OCI-LY3 (cell line): ENCODE measurements around the gene CELF2.
A peak's percentile ranks its signal among the peaks of the same experiment; 100 is the strongest.

Experiments used
- H2AFZ ChIP-seq: fragments of 200-600, 300-600 bp; shearing (Covaris generic); 2 replicates; pipeline ENCODE4 v1.6.0; 2014; ENCODE audit warnings: antibody characterized with exemption, low read depth, low read length
- H3K27ac ChIP-seq: fragments of 200-600, 300-600 bp; sonication (generic); 2 replicates; pipeline ENCODE4 v1.5.1; 2014; ENCODE audit warnings: mild to moderate bottlenecking, low read length, moderate library complexity, mixed read lengths
- H3K27me3 ChIP-seq: fragments of 200-600, 300-600 bp; sonication (generic); 2 replicates; pipeline ENCODE4 v1.6.1; 2014; ENCODE audit warnings: low read depth, low read length, mixed read lengths
- H3K36me3 ChIP-seq: fragments of 200-600, 300-600 bp; sonication (generic); replicated peaks from 2 replicates; pipeline ENCODE3; 2014; ENCODE audit warnings: low read depth, low read length, mixed read lengths
- H3K4me1 ChIP-seq: fragments of 300-600, 200-600 bp; sonication (generic); 2 replicates; pipeline ENCODE4 v1.6.1; 2014; ENCODE audit warnings: low read length, mixed read lengths
- H3K4me2 ChIP-seq: fragments of 200-600, 300-600 bp; sonication (generic); 2 replicates; pipeline ENCODE4 v1.6.1; 2014; ENCODE audit warnings: low read length, mixed read lengths
- H3K4me3 ChIP-seq: fragments of 300-600, 200-600 bp; sonication (generic); 2 replicates; pipeline ENCODE4 v1.5.1; 2014; ENCODE audit warnings: antibody characterized with exemption, mild to moderate bottlenecking, low read length, moderate library complexity
- H3K79me2 ChIP-seq: fragments of 300-600, 200-600 bp; shearing (Covaris generic); 2 replicates; pipeline ENCODE4 v1.6.1; 2014; ENCODE audit warnings: mild to moderate bottlenecking, low read length, mixed read lengths
- H3K9ac ChIP-seq: fragments of 300-600, 200-600 bp; shearing (Covaris generic); 2 replicates; pipeline ENCODE4 v1.6.0; 2014; ENCODE audit warnings: mild to moderate bottlenecking, low read length, moderate library complexity
- H3K9me3 ChIP-seq: fragments of 200-600, 300-600 bp; shearing (Covaris generic); 2 replicates; pipeline ENCODE4 v1.6.1; 2014; ENCODE audit warnings: low read length, mixed read lengths; ENCODE audit not compliant: insufficient read depth
- H4K20me1 ChIP-seq: fragments of 200-600, 300-600 bp; sonication (generic); 2 replicates; pipeline ENCODE4 v1.6.1; 2016; ENCODE audit warnings: low read length, mixed read lengths; ENCODE audit not compliant: insufficient read depth
- EZH2phosphoT487 ChIP-seq: fragments of 200-600 bp; shearing (Covaris generic); IDR thresholded peaks from 2 replicates; pipeline ENCODE4 v1.6.1; 2018; ENCODE audit warnings: antibody characterized with exemption, mixed run types, low read depth
- TF ChIP-seq, protein P1 (sequence below): fragments of 200-600, 300-600 bp; sonication (generic); IDR thresholded peaks from 2 replicates; pipeline ENCODE4 v1.5.1; 2014; ENCODE audit warnings: antibody characterized with exemption, low read length, low read depth

The CELF2 gene

DNA sequence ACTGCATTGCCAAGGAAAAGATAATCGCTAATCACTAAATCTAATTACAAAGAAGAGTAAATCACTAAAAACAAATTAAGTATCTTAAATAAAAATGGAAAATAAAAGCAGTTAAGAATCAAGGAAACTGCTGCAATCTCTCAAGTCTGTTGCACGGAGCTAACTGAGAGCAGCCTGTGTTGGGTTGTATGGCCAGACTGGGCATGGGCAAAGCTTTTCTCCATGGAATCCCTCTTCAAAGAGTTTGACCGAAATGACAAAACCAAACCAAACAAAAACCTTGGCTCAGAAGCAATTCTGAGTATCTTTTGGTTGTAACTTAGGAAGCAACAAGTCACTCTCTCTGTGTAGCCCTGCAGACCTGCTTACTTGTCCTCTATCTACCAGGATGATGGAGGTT lies 78.8 kb downstream of the CELF2 start:
- no peaks in the 10 kb centered on the region for H4K20me1 ChIP-seq
- H3K4me1 ChIP-seq, result peaks cover 39% of the 10 kb centered on the region
- H3K9ac ChIP-seq, result no peak overlapping the region
- no peaks in the 10 kb centered on the region for H3K36me3 ChIP-seq
- no peak for TF ChIP-seq EZH2phosphoT487
- TF ChIP-seq, protein P1, sequence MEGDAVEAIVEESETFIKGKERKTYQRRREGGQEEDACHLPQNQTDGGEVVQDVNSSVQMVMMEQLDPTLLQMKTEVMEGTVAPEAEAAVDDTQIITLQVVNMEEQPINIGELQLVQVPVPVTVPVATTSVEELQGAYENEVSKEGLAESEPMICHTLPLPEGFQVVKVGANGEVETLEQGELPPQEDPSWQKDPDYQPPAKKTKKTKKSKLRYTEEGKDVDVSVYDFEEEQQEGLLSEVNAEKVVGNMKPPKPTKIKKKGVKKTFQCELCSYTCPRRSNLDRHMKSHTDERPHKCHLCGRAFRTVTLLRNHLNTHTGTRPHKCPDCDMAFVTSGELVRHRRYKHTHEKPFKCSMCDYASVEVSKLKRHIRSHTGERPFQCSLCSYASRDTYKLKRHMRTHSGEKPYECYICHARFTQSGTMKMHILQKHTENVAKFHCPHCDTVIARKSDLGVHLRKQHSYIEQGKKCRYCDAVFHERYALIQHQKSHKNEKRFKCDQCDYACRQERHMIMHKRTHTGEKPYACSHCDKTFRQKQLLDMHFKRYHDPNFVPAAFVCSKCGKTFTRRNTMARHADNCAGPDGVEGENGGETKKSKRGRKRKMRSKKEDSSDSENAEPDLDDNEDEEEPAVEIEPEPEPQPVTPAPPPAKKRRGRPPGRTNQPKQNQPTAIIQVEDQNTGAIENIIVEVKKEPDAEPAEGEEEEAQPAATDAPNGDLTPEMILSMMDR, result no peak
- H3K4me3 ChIP-seq, result no peak overlapping the region
- H3K79me2 ChIP-seq, result no peaks in the 10 kb centered on the region
- H2AFZ ChIP-seq, result no peak overlapping the region
- H3K27ac ChIP-seq, result no peak overlapping the region
- no peak overlapping the region for H3K4me2 ChIP-seq
- peaks cover 3% of the 10 kb centered on the region; the same call in 1 of the 2 replicates for H3K27me3 ChIP-seq
- no peaks in the 10 kb centered on the region for H3K9me3 ChIP-seq

DNA sequence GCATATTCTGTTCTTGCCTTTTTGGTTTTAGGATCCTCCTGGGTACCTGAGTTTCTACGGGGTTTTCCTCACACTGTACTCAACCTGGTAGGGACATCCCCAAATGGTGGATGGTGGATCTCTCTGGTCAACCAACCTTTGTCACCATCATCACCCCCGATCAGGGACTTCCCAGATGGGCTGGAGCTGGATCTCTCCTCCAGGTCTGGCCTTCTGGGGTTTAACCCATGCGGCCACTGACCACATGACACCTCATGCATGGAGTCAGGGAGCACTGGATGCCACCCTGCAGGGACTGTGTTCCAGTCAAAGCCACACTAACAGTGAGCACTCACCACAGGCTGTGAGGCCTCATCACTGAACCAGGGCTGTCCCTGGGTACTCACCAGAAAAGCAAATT lies 80.0 kb downstream of the CELF2 start:
- no peak for TF ChIP-seq EZH2phosphoT487
- TF ChIP-seq, protein P1, result no peak
- Histone ChIP-seq H3K27me3 (peaks cover 10% of the 10 kb centered on the region), H3K79me2 (no peaks in the 10 kb centered on the region), H3K4me2 (0 out of 2 replicates have a peak overlapping the region, but pooled peaks have one; percentile 12), H3K9me3 (no peaks in the 10 kb centered on the region), H3K4me1 (peaks cover 27% of the 10 kb centered on the region), H3K9ac (no peak overlapping the region), H2AFZ (no peak overlapping the region), H3K27ac (no peak overlapping the region), H3K4me3 (no peak overlapping the region), H4K20me1 (no peaks in the 10 kb centered on the region), H3K36me3 (no peaks in the 10 kb centered on the region)

DNA sequence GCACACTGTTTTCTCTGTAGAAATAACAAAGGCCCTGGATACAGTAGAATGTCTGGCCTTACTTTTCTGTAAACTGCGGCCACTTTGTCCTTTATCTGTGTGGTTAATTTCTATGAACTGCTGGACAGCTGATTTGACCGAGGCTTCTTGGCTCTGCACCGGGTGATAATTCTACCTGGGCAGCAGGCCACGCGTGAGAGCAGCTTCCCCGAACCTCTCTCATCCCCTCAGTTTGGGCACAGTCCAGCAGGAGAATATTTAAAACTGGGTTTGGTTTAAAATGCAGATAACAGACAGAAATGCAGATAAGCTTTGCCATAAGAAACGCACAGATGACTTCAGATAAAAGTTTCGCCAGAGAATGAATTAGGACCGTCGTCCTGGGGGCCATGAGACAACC lies 81.0 kb downstream of the CELF2 start:
- TF ChIP-seq, protein P1, result no peak
- no peak for TF ChIP-seq EZH2phosphoT487
- Histone ChIP-seq H3K79me2 (no peaks in the 10 kb centered on the region), H3K4me2 (no peak overlapping the region), H3K36me3 (no peaks in the 10 kb centered on the region), H3K4me3 (no peak overlapping the region), H3K27ac (no peak overlapping the region), H3K27me3 (peaks cover 10% of the 10 kb centered on the region), H3K9ac (no peak overlapping the region), H2AFZ (no peak overlapping the region), H3K9me3 (no peaks in the 10 kb centered on the region), H3K4me1 (peaks cover 24% of the 10 kb centered on the region), H4K20me1 (no peaks in the 10 kb centered on the region)

DNA sequence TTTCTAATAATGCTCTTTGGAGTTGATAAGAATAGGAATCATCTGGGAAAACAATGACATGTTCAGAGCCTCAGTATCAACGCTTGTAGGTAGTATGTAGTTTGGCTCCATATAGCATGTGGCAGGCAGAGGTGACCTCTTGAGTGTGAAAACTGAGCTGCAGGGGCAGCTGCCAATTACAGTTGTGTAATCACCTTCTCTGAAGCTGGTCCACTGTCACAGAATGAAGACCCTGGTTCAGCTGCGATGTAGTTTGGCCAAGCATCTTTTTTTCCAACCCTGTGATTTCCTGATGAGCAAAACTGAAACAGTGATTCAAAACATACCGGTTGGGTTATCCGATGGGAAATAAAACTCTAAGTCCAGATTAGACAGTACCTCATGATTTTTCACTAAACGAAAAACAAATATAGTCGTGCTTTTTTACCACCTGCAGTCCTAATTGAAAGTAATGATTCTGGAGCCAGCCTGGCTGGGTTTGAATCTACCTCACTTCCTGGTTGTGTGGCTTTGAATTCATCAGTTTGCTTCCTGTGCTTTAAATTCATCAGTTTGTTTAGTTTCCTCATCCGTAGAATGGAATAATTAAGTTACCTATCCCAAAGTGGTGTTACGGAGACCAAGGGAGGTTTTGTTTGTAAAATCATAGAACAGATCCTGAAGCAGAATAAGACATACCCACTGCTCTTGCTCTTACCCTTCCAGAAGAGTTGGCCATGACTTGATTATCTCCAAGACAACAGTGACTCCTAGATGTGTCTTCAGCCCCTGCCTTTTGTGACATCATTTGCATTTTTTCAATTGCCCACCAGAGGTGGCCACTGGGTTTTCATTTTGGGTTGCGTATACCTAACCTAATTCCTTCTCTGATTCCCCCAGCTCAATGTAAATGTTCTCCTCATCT lies 87.4 kb downstream of the CELF2 start:
- Histone ChIP-seq H2AFZ (0 out of 2 replicates have a peak overlapping the region, but pooled peaks have one; percentile 31), H3K79me2 (no peaks in the 10 kb centered on the region), H3K36me3 (no peaks in the 10 kb centered on the region), H3K4me3 (no peak overlapping the region; the same call in 1 of the 2 replicates), H3K4me1 (peaks cover 9% of the 10 kb centered on the region), H3K9me3 (no peaks in the 10 kb centered on the region), H3K27me3 (peaks cover 13% of the 10 kb centered on the region), H4K20me1 (no peaks in the 10 kb centered on the region), H3K27ac (no peak overlapping the region), H3K4me2 (peak overlapping the region; percentile 52), H3K9ac (no peak overlapping the region)
- TF ChIP-seq EZH2phosphoT487, result no peak
- TF ChIP-seq, protein P1, result peak; percentile 42
